GM08714 (cell line): Measurements from ENCODE around the gene CCDC97.
"Not testable (repeated sequence)": the region's sequence is repeated elsewhere in the genome, so short reads cannot be mapped to it uniquely, and the experiment has no call there.

Experiments
- H3K4me3 ChIP-seq: fragments of 200-500 bp; sonication (Bioruptor generic); 2 replicates; pipeline ENCODE4 v1.5.1; 2014; ENCODE audit warnings: mild to moderate bottlenecking, low read length, inconsistent platforms
- ZNF274 ChIP-seq: IDR thresholded peaks from 2 replicates; pipeline ENCODE4 v1.6.1; 2012; ENCODE audit warnings: mild to moderate bottlenecking, low read depth, low read length

The CCDC97 gene

DNA sequence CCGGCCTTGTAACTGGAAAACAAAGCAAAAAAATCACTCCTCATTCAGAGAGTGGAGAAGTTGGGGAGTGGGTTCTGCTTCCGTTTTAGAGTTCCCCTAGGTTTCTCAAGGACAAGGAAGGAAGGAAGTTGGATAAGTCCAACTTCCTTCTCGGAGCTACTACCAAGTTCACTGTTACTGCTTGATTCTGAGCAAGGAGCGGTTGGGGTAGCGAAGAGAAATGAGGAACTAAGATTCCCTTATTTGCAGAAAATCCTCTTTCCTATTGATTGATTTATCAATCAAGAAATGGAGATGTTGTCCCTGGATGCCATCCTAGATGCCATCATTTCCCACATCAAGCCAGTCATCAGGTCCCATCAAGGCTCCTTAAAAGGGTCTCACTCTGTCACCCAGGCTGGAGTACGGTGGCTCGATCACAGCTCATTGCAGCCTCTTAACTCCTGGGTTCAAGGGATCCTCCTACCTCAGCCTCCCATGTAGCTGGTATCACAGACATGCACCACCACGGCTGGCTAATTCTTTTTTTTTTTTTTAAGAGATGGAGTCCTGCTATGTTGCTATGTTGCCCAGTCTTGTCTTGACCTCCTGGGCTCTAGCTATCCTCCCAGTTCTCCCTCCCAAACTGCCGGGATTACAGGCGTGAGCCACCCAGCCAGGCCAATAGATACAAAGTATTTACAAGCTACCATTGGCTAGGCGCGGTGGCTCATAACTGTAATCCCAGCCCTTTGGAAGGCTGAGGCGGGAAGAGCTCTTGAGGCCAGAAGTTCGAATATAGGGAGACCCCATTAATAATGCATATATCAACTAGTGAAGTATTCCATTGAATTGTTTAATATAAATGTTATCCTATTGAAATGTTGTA is 54.8 kb downstream of the CCDC97 start:
- no peak for TF ChIP-seq ZNF274
- peak overlapping the region; percentile 87 for H3K4me3 ChIP-seq

- TF ChIP-seq ZNF274 = no peak
- H3K4me3 ChIP-seq = no peak overlapping the region
These were observed 56.1 kb downstream of the CCDC97 start for GRCh38 chr19:41366089-41366488.

DNA sequence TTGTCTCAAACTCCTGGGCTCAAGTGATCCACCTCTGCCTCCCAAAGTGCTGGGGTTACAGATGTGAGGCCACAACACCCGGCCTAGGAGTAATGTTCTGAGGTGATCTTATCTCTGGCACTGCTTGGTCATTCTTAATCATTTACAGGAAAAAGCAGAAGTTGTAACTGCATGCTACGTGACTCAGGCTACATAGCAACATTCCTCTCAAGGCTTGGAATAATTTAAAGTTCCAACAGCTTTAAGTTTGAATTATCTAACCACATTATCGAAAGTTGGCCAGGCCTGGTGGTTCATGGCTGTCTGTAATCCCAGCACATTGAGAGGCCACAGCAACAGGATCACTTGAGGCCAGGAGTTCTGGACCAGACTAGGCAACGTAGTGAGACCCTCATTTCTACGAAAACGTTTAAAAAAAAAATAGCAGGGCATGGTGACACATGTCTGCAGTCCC is 57.9 kb downstream of the CCDC97 start:
- H3K4me3 ChIP-seq = peak overlapping the region; percentile 12; the same call in 1 of the 2 replicates
- no peak for TF ChIP-seq ZNF274

DNA sequence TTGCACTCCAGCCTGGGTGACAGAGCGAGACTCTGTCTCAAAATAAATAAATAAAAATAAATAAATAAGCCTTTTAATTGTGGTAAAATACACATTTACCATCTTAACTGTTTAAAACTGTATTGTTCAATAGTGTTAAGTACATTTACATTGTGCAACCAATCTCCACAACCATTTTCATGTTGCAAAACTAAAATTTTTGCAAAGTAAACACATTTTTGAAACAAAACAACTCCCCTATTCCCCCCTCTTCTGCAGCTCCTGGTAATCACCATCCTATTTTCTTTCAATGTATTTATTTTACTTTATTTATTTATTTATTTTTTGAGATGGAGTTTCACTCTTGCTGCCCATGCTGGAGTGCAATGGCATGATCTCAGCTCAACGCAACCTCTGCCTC is 59.8 kb downstream of the CCDC97 start:
- no peak for TF ChIP-seq ZNF274
- no peak overlapping the region for H3K4me3 ChIP-seq

DNA sequence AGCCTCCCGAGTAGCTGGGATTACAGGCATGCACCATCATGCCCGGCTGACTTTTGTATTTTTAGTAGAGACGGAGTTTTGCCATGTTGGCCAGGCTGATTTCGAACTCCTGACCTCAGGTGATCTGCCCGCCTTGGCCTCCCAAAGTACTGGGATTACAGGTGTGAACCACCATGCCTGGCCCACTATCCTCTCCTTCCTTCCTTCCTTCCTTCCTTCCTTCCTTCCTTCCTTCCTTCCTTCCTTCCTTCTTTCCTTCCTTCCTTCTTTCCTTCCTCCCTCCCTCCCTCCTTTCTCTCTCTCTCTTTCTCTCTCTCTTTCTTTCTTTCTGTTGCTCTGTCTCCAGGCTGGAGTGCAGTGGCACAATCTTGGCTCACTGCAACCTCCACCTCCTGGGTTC is 61.1 kb downstream of the CCDC97 start:
- not testable (repeated sequence) for H3K4me3 ChIP-seq

- no peak overlapping the region for H3K4me3 ChIP-seq
- TF ChIP-seq ZNF274 = no peak
These were observed 61.6 kb downstream of the CCDC97 start for GRCh38 chr19:41371541-41371940.

DNA sequence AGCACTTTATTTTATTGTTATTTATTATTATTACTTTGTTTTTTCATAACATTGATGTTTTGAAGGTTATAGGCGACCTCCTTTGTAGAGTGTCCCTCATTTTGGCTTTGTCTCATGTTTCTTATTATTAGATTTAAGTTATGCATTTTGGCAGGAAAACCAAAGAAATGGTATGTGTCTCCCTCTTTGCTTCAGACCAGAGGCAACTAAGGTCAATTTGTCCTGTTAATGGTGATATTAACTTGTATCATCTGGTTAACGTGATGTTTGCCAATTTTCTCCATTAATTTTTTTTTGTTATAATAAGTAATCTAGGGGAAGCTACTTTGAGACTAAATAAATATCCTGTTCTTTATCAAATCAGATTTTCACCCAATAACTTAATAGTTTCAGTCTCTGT is 62.5 kb downstream of the CCDC97 start:
- no peak for TF ChIP-seq ZNF274
- H3K4me3 ChIP-seq = no peak overlapping the region

DNA sequence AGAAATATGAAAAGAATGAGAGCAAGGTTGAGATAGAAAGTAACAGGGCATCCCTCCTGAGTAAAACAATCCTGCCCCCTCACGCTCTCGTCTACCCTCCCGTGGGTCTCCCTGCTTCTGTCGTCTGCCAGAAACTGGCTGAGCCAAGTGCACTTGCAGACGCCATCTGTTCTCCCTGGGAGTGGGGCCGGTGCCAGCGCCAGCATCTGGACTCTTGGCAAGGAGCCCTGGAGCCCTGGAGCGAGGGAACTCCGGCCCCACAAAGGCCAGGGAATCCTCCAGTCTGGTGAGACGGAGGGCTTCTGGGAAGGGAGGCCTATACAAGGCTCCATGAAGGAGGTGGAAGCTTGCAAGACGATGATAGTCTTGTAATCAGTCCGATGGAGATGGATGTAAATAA is 64.0 kb downstream of the CCDC97 start:
- no peak overlapping the region for H3K4me3 ChIP-seq
- no peak for TF ChIP-seq ZNF274
